Astrocyte of the spinal cord (primary cell): ENCODE measurements around the gene BIN2.
A peak's percentile ranks its signal among the peaks of the same experiment; 100 is the strongest.
"Not testable (repeated sequence)": the region's sequence is repeated elsewhere in the genome, so short reads cannot be mapped to it uniquely, and the experiment has no call there.

Experiments
- DNase-seq: peaks from one replicate; pipeline ENCODE4 v3.0.0; 2011; ENCODE audit warnings: low read depth, low spot score
- H3K4me3 ChIP-seq: 2 replicates; pipeline ENCODE4 v1.5.1; 2011; ENCODE audit warnings: low read depth, mild to moderate bottlenecking, low read length, moderate library complexity
- CTCF ChIP-seq: IDR thresholded peaks from 2 replicates; pipeline ENCODE4 v1.5.1; 2012; ENCODE audit warnings: low read depth, mild to moderate bottlenecking, low read length, inconsistent platforms
- in situ Hi-C: cut with HindIII; loops from 2 replicates; pipeline ENCODE4 v1.10.0; 2017; ENCODE audit warnings: low sequenced_read_pairs

BIN2 gene

GRCh38 chr12:51264297-51264696 lies 59.7 kb downstream of the BIN2 start:
- no peak for DNase-seq
- H3K4me3 ChIP-seq, result no peak overlapping the region
- TF ChIP-seq CTCF, result no peak
- in situ Hi-C loops, result no loop called here

- H3K4me3 ChIP-seq, result no peak overlapping the region
- DNase-seq, result no peak
- in situ Hi-C loops, result no loop called here
- TF ChIP-seq CTCF, result no peak
Observed at GRCh38 chr12:51263341-51263740, 60.6 kb downstream of the BIN2 start.

GRCh38 chr12:51262758-51263177 lies 61.2 kb downstream of the BIN2 start:
- peak; percentile 52 for DNase-seq
- in situ Hi-C loops, result no loop called here
- no peak overlapping the region for H3K4me3 ChIP-seq
- TF ChIP-seq CTCF, result peak; percentile 55

GRCh38 chr12:51259600-51259999 lies 64.4 kb downstream of the BIN2 start:
- in situ Hi-C loops, DNase-seq, H3K4me3 ChIP-seq: not testable (repeated sequence)

- H3K4me3 ChIP-seq, result no peak overlapping the region
- DNase-seq, result no peak
- no peak for TF ChIP-seq CTCF
- in situ Hi-C loops, result no loop called here
Observed at GRCh38 chr12:51254536-51254935, 69.4 kb downstream of the BIN2 start.

- no peak overlapping the region for H3K4me3 ChIP-seq
- no peak for DNase-seq
- no peak for TF ChIP-seq CTCF
- in situ Hi-C loops, result no loop called here
Observed at GRCh38 chr12:51253276-51253675, 70.7 kb downstream of the BIN2 start.

GRCh38 chr12:51247523-51248206 lies 76.3 kb downstream of the BIN2 start:
- in situ Hi-C loops, result no loop called here
- DNase-seq, result no peak
- no peak for TF ChIP-seq CTCF
- no peak overlapping the region for H3K4me3 ChIP-seq
